A673 (cell line): ENCODE results near the gene PPARG. TPM values are rescaled to one million over a fixed set of nuclear protein-coding genes. Genes with fewer than 3 reads are reported as not detected.

ENCODE experiments used
- BruUV-seq: library from RNA; stranded (reverse); fragments of 400-500 nt; replicated peaks from 2 replicates; lab custom pipeline; 2021; lab: Mats Ljungman, UMichigan
- CTCF ChIA-PET: fragments of 300-600 bp; sonication (Branson Sonifier 250); formaldehyde crosslinking; loops from one replicate; lab custom pipeline; 2022; ENCODE audit warnings: antibody characterized with exemption; lab: Charles Lee
- POLR2A ChIA-PET: fragments of 300-600 bp; sonication (Branson Sonifier 250); formaldehyde crosslinking; loops from one replicate; lab custom pipeline; 2022; ENCODE audit warnings: antibody characterized with exemption; ENCODE audit not compliant: low non-redundant PET; lab: Charles Lee
- DNase-seq: peaks from one replicate; pipeline ENCODE4 v3.0.0-alpha.2; 2015; ENCODE audit warnings: low spot score
- H3K27ac ChIP-seq: fragments of 200-600 bp; sonication (generic); 2 replicates; pipeline ENCODE4 v1.5.1; 2016; ENCODE audit warnings: mixed run types, low read depth, mild to moderate bottlenecking, mixed read lengths, antibody characterized with exemption, low read length; ENCODE audit not compliant: poor library complexity, severe bottlenecking
- H3K27me3 ChIP-seq: fragments of 200-600 bp; sonication (generic); replicated peaks from 2 replicates; pipeline ENCODE4 v1.6.1; 2017; ENCODE audit warnings: mixed run types, low read depth, mild to moderate bottlenecking, mixed read lengths, antibody characterized with exemption, low read length; ENCODE audit not compliant: insufficient read depth, poor library complexity
- H3K36me3 ChIP-seq: fragments of 200-600 bp; sonication (generic); 2 replicates; pipeline ENCODE4 v1.6.1; 2016; ENCODE audit warnings: mixed run types, mild to moderate bottlenecking, mixed read lengths, antibody characterized with exemption, low read length; ENCODE audit not compliant: insufficient read depth, poor library complexity, severe bottlenecking
- H3K4me1 ChIP-seq: fragments of 200-600 bp; sonication (generic); 2 replicates; pipeline ENCODE4 v1.6.1; 2017; ENCODE audit warnings: mixed run types, mild to moderate bottlenecking, mixed read lengths, antibody characterized with exemption, low read length; ENCODE audit not compliant: insufficient read depth, poor library complexity, severe bottlenecking
- H3K4me3 ChIP-seq: fragments of 200-600 bp; sonication (generic); 2 replicates; pipeline ENCODE4 v1.5.1; 2016; ENCODE audit warnings: low read depth, mixed run types, mild to moderate bottlenecking, mixed read lengths, low read length; ENCODE audit not compliant: poor library complexity, severe bottlenecking
- H3K9me3 ChIP-seq: fragments of 200-600 bp; sonication (generic); 2 replicates; pipeline ENCODE4 v1.6.1; 2016; ENCODE audit warnings: mixed run types, low read depth, mild to moderate bottlenecking, mixed read lengths, antibody characterized with exemption, low read length; ENCODE audit not compliant: poor library complexity, severe bottlenecking
- EZH2 ChIP-seq: fragments of 200-600 bp; sonication (generic); IDR thresholded peaks from 2 replicates; pipeline ENCODE4 v1.6.1; 2017; ENCODE audit warnings: borderline replicate concordance, low read depth, mild to moderate bottlenecking, mixed read lengths, antibody characterized with exemption, low read length; ENCODE audit not compliant: poor library complexity, severe bottlenecking
- intact Hi-C: fragments of 100-400 bp; cut with micrococcal nuclease; formaldehyde crosslinking; loops from one replicate; pipeline ENCODE4 v1.10.0; 2022; ENCODE audit not compliant: unreplicated experiment
- total RNA-seq: library from RNA; stranded (reverse); gene quantifications from 2 replicates; pipeline ENCODE4 v1.2.3, GENCODE V29; 2021
- TF ChIP-seq, protein P1 (sequence below): fragments of 300-800, 200-600 bp; sonication (generic); conservative IDR thresholded peaks from 2 replicates; pipeline ENCODE4 v1.5.1; 2017; ENCODE audit warnings: low read depth, mild to moderate bottlenecking, antibody characterized with exemption, low read length, moderate library complexity, mixed read lengths

Gene PPARG
- total RNA-seq, 1 experiment from 2014 or later, result 0.62 TPM

DNA sequence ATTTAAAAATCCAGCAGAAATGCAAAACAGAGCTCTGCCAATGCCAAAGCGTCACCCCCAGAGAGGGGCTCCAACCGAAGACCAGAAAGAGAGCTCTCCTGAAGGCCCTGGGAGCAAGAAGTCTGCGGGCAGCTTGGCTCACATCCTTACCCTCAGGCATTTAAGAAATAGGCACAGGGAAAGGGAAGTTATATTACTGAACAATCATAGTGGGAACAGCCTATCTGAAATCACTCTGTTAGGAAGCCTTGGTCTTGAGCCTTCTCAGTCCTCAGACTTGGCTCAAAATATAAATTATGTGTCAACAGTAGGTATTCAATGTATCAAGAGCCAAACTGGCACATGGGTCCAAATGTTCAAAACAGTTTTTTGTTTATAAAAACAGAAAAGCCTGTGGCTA lies 10.3 kb upstream of the PPARG start:
- Histone ChIP-seq H3K4me3 (no peak overlapping the region), H3K27me3 (peaks cover 8% of the 10 kb centered on the region), H3K27ac (no peak overlapping the region), H3K9me3 (no peaks in the 10 kb centered on the region), H3K36me3 (no peaks in the 10 kb centered on the region), H3K4me1 (no peaks in the 10 kb centered on the region)
- no TSS peak for BruUV-seq
- ChIA-PET POLR2A (no interaction called here), CTCF (no interaction called here)
- intact Hi-C loops, result no loop called here
- TF ChIP-seq, protein P1, sequence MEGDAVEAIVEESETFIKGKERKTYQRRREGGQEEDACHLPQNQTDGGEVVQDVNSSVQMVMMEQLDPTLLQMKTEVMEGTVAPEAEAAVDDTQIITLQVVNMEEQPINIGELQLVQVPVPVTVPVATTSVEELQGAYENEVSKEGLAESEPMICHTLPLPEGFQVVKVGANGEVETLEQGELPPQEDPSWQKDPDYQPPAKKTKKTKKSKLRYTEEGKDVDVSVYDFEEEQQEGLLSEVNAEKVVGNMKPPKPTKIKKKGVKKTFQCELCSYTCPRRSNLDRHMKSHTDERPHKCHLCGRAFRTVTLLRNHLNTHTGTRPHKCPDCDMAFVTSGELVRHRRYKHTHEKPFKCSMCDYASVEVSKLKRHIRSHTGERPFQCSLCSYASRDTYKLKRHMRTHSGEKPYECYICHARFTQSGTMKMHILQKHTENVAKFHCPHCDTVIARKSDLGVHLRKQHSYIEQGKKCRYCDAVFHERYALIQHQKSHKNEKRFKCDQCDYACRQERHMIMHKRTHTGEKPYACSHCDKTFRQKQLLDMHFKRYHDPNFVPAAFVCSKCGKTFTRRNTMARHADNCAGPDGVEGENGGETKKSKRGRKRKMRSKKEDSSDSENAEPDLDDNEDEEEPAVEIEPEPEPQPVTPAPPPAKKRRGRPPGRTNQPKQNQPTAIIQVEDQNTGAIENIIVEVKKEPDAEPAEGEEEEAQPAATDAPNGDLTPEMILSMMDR, result no peak
- TF ChIP-seq EZH2, result no peak
- DNase-seq, result no peak

DNA sequence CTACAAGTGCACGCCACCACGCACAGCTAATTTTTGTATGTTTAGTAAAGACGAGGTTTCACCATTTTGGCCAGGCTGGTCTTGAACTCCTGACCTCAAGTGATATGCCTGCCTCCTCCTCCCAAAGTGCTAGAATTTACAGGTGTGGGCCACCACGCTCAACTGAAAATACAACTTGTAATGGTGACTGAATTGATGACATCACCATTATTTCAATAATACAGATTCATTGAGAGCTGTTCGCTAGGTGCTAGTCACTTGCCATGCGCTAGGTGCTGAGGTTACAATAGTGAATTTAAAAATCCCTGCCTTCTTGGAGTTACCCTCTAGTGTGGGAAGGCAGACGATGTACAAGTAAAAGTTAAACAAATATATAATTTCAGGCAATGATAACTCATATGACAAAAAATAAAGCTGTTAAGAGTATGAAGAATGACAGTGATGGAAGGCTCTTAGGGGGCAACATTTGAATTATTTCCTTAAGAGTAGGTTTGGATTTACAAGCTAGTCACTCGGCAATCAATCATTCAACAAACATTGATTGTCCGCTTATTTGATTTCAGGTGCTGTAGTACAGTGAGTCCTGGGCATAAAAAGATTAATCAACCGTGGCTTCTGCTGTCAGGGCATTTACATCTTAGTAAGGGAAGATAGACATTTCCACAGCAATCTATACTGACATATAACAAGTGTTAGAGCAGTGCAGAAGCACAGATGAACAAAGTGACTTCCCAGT lies 9.1 kb upstream of the PPARG start:
- Histone ChIP-seq H3K9me3 (no peaks in the 10 kb centered on the region), H3K4me1 (no peaks in the 10 kb centered on the region), H3K4me3 (no peak overlapping the region), H3K36me3 (no peaks in the 10 kb centered on the region), H3K27ac (no peak overlapping the region), H3K27me3 (peaks cover 8% of the 10 kb centered on the region)
- no TSS peak for BruUV-seq
- DNase-seq, result no peak
- intact Hi-C loops, result no loop called here
- TF ChIP-seq EZH2, result no peak
- TF ChIP-seq, protein P1, result no peak
- POLR2A ChIA-PET, result no interaction called here
- CTCF ChIA-PET, result no interaction called here

DNA sequence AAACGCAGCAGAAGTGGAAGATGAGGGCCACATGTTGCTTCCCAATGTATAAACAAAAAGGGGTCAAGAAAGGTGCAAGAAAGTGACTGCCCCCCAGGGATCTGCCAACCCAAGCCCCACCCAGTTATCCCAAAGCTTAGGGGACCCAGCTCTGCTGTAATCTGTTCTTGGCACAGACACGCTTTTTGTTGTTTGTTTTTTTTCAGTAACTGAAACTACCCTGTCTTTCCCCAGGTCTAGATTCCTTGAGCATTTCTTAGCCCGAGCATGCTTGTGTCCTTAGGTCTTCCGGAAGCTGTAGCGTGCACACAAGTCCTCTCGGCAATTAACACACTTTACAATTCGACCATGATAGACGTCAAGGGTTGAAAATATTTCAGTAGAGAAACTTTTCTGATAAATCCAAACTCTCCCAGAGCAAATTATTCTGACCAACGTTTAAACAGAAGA lies 8.5 kb upstream of the PPARG start:
- ChIA-PET CTCF (no interaction called here), POLR2A (no interaction called here)
- H3K36me3 ChIP-seq, result no peaks in the 10 kb centered on the region
- BruUV-seq, result no TSS peak
- intact Hi-C loops, result no loop called here
- peaks cover 10% of the 10 kb centered on the region for H3K27me3 ChIP-seq
- no peak overlapping the region for H3K27ac ChIP-seq
- peaks cover 4% of the 10 kb centered on the region for H3K9me3 ChIP-seq
- no peak for DNase-seq
- TF ChIP-seq, protein P1, result no peak
- no peak for TF ChIP-seq EZH2
- H3K4me1 ChIP-seq, result no peaks in the 10 kb centered on the region
- no peak overlapping the region for H3K4me3 ChIP-seq
